ENCODE results near the gene LYPLA2.
"Not testable (repeated sequence)": the region's sequence is repeated elsewhere in the genome, so short reads cannot be mapped to it uniquely, and the experiment has no call there.

The LYPLA2 gene

DNA sequence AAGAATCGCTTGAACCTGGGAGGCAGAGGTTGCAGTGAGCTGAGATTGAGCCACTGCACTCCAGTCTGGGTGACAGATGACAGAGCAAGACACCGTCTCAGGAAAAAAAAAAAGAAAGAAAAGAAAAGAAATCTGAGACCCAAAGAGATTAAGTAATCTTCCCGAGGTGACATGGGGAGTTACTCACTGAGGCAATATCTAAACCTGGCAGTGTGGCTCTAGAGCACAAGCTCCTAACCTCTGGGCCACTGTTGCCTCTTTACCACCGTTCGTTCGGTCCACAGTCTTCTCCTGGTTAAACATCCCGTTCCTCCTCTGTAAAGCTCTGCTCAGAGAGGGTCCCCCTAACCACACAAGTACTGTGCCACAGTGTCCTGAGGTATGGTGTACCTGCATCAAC, 32.8 kb downstream of the LYPLA2 start:
- Histone ChIP-seq H3K9me3 (ENCODE audit: control insufficient read depth in 1 of 2, low read length in 2 of 2) (no peaks in the 10 kb centered on the region), H3K27ac (ENCODE audit: low read length) (no peak overlapping the region), H3K27me3 (ENCODE audit: low read depth, low read length) (no peaks in the 10 kb centered on the region), H3K4me1 (ENCODE audit: control insufficient read depth in 1 of 2, insufficient read depth in 2 of 2, low read length in 2 of 2) (peaks cover 0 to 12% of the 10 kb centered on the region in 2 donors), H3K36me3 (ENCODE audit: control insufficient read depth in 1 of 2, insufficient read depth in 2 of 2, low read length in 2 of 2) (peaks cover 0 to 3% of the 10 kb centered on the region in 2 donors), H3K4me3 (ENCODE audit: low read depth in 1 of 2, low read length in 2 of 2) (no peak overlapping the region)

DNA sequence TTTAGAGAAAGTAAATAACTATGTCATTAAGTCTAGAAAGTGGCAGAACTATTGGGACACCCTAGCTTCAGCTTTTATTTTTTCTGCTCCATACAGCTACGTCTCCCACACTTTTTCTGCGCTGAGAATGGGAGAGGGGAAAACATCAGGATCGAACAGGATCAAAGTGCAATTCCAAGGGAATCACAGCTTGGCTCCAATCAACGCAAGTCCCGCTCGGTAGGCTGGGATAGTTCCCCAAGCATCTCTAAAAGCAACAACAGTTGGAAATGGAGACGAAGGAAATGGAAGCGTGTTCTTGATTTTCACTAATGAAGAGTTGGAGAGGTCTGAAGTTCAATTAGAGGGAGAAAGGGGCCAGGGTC, 33.7 kb downstream of the LYPLA2 start:
- H3K4me3 ChIP-seq (ENCODE audit: low read depth in 1 of 2, low read length in 2 of 2) = peak overlapping the region; percentile 76 to 83
- no peaks in the 10 kb centered on the region for H3K27me3 ChIP-seq (ENCODE audit: low read depth, low read length)
- H3K27ac ChIP-seq (ENCODE audit: low read length) = peak overlapping the region; percentile 97
- no peaks in the 10 kb centered on the region for H3K9me3 ChIP-seq (ENCODE audit: control insufficient read depth in 1 of 2, low read length in 2 of 2)
- peaks cover 0 to 12% of the 10 kb centered on the region in 2 donors for H3K4me1 ChIP-seq (ENCODE audit: control insufficient read depth in 1 of 2, insufficient read depth in 2 of 2, low read length in 2 of 2)
- H3K36me3 ChIP-seq (ENCODE audit: control insufficient read depth in 1 of 2, insufficient read depth in 2 of 2, low read length in 2 of 2) = peaks cover 0 to 3% of the 10 kb centered on the region in 2 donors

DNA sequence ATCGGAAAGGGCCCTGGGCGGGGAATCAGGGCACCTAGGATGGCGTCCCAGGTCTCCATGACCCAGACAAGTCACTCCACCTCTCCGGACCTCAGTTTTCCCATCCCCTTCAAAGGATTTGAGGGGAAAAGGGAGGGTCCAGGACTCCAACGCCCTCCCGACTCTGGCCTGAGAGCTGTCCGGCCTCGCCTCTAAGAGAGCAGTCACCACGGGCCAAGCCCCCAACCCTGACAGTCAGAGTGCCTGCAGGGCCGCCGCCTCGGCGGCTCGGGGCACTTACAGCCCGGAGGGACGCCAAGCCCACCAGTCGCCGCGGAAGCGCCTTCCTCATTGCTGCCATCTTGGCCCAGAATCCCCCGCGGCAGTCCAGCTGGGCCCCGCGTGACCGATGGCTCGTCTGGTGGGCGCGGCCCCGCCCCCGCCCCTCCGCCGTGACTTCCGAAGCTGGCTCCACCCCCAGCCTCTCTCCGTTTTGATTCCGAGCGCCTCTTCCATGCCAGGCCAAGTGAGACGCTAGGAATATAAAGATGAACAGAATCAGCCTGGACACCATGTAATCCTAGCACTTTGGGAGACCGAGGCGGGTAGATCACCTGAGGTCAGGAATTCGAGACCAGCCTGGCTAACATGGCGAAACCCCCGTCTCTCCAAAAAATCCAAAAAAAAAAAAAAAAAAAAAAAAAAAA, 34.3 kb downstream of the LYPLA2 start, which contains the start of gene HMGCL:
HMGCL (minus strand) TSS at position 354 of the 686 bp plus-strand sequence; CDS start at position 340, 14 bp downstream.
- peaks cover 0 to 12% of the 10 kb centered on the region in 2 donors for H3K4me1 ChIP-seq (ENCODE audit: control insufficient read depth in 1 of 2, insufficient read depth in 2 of 2, low read length in 2 of 2)
- no peaks in the 10 kb centered on the region for H3K9me3 ChIP-seq (ENCODE audit: control insufficient read depth in 1 of 2, low read length in 2 of 2)
- peak within 1 kb of the TSS; percentile 76 to 83 for H3K4me3 ChIP-seq (ENCODE audit: low read depth in 1 of 2, low read length in 2 of 2)
- H3K36me3 ChIP-seq (ENCODE audit: control insufficient read depth in 1 of 2, insufficient read depth in 2 of 2, low read length in 2 of 2) = peaks cover 0 to 2% of the 10 kb centered on the region in 2 donors
- no peaks in the 10 kb centered on the region for H3K27me3 ChIP-seq (ENCODE audit: low read depth, low read length)
- H3K27ac ChIP-seq (ENCODE audit: low read length) = peak within 1 kb of the TSS; percentile 97

DNA sequence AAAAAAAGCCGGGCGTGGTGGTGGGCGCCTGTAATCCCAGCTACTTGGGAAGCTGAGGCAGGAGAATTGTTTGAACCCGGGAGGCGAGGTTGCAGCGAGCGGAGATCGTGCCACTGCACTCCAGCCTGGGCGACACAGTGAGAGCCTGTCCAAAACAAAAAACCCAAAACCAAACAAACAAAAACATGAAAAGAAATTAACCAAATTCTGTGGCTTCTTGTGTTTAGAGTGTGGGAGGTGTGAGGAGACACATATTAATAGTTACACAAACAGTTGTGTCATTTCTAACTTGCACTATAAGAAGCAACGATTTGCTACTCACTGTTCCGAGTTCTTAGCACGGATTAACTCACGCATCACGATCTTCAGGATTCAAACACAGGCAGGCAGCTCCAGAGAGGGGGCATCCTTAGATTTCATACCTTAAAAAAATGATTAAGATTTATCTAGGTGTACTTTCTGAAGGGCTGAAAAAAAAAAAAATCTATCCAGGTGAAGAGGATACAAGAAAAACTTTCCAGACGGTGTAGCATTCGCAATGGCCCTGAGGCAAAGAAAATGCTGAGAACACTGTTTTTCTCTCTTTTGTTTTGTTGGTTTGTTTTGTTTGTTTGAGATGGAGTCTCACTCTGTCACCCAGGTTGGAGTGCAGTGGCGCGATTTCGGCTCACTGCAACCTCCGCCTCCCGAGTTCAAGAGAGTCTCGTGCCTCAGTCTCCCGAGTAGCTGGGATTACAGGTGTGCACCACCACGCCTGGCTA, 35.0 kb downstream of the LYPLA2 start:
- H3K27ac ChIP-seq (ENCODE audit: low read length) = peak overlapping the region; percentile 97
- H3K36me3 ChIP-seq (ENCODE audit: control insufficient read depth in 1 of 2, insufficient read depth in 2 of 2, low read length in 2 of 2) = no peaks in the 10 kb centered on the region
- peak overlapping the region; percentile 76 to 83 for H3K4me3 ChIP-seq (ENCODE audit: low read depth in 1 of 2, low read length in 2 of 2)
- peaks cover 0 to 12% of the 10 kb centered on the region in 2 donors for H3K4me1 ChIP-seq (ENCODE audit: control insufficient read depth in 1 of 2, insufficient read depth in 2 of 2, low read length in 2 of 2)
- H3K27me3 ChIP-seq (ENCODE audit: low read depth, low read length) = no peaks in the 10 kb centered on the region
- H3K9me3 ChIP-seq (ENCODE audit: control insufficient read depth in 1 of 2, low read length in 2 of 2) = no peaks in the 10 kb centered on the region

- H3K9me3 ChIP-seq (ENCODE audit: control insufficient read depth in 1 of 2, low read length in 2 of 2); H3K27ac ChIP-seq (ENCODE audit: low read length); H3K36me3 ChIP-seq (ENCODE audit: control insufficient read depth in 1 of 2, insufficient read depth in 2 of 2, low read length in 2 of 2); H3K27me3 ChIP-seq (ENCODE audit: low read depth, low read length); H3K4me3 ChIP-seq (ENCODE audit: low read depth in 1 of 2, low read length in 2 of 2): not testable (repeated sequence)
- peaks cover 0 to 12% of the 10 kb centered on the region in 2 donors for H3K4me1 ChIP-seq (ENCODE audit: control insufficient read depth in 1 of 2, insufficient read depth in 2 of 2, low read length in 2 of 2)
These were observed 35.6 kb downstream of the LYPLA2 start for GRCh38 chr1:23826590-23826989.

DNA sequence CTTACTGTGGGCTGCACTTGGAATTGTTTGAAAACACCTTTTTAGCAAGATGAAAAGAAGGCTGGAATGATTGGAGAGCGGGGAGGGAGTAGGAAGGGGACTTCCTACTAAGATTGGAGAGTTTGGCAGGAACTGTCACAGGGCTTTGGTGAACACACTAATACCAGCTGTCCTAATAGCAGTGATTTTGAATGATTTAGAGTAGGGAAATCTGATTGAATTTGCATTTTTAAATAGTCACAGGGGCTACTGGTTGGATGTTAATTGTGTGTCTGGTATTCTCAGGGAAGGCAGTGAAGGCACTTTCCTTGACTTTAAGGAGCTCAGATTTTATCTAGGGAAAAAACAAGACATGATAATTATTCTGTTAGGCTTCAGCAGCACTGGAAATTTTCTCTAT, 36.8 kb downstream of the LYPLA2 start:
- Histone ChIP-seq H3K9me3 (ENCODE audit: control insufficient read depth in 1 of 2, low read length in 2 of 2) (no peaks in the 10 kb centered on the region), H3K36me3 (ENCODE audit: control insufficient read depth in 1 of 2, insufficient read depth in 2 of 2, low read length in 2 of 2) (no peaks in the 10 kb centered on the region), H3K27me3 (ENCODE audit: low read depth, low read length) (no peaks in the 10 kb centered on the region), H3K27ac (ENCODE audit: low read length) (no peak overlapping the region), H3K4me3 (ENCODE audit: low read depth in 1 of 2, low read length in 2 of 2) (no peak overlapping the region), H3K4me1 (ENCODE audit: control insufficient read depth in 1 of 2, insufficient read depth in 2 of 2, low read length in 2 of 2) (peaks cover 0 to 12% of the 10 kb centered on the region in 2 donors)

DNA sequence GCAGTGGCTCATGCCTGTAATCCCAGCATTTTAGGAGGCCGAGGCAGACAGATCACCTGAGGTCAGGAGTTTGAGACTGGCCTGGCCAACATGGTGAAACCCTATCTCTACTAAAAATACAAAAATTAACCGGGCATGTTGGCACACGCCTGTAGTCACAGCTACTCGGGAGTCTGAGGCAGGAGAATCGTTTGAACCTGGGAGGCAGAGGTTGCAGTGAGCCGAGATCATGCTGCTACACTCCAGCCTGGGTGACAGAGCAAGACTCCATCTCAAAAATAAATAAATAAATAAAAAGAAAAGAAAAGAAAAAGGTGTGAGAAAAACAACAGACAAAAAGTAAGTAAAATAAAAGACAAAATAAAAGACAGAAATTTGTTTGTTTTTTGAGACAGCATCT, 43.2 kb downstream of the LYPLA2 start:
- not testable (repeated sequence) for H3K4me1 ChIP-seq (ENCODE audit: control insufficient read depth in 1 of 2, insufficient read depth in 2 of 2, low read length in 2 of 2); H3K9me3 ChIP-seq (ENCODE audit: control insufficient read depth in 1 of 2, low read length in 2 of 2); H3K27me3 ChIP-seq (ENCODE audit: low read depth, low read length); H3K4me3 ChIP-seq (ENCODE audit: low read depth in 1 of 2, low read length in 2 of 2); H3K36me3 ChIP-seq (ENCODE audit: control insufficient read depth in 1 of 2, insufficient read depth in 2 of 2, low read length in 2 of 2); H3K27ac ChIP-seq (ENCODE audit: low read length)

- H3K4me1 ChIP-seq (ENCODE audit: control insufficient read depth in 1 of 2, insufficient read depth in 2 of 2, low read length in 2 of 2) = peaks cover 0 to 6% of the 10 kb centered on the region in 2 donors
- no peak overlapping the region for H3K27ac ChIP-seq (ENCODE audit: low read length)
- H3K4me3 ChIP-seq (ENCODE audit: low read depth in 1 of 2, low read length in 2 of 2) = no peak overlapping the region
- H3K27me3 ChIP-seq (ENCODE audit: low read depth, low read length) = no peaks in the 10 kb centered on the region
- H3K36me3 ChIP-seq (ENCODE audit: control insufficient read depth in 1 of 2, insufficient read depth in 2 of 2, low read length in 2 of 2) = no peaks in the 10 kb centered on the region
- H3K9me3 ChIP-seq (ENCODE audit: control insufficient read depth in 1 of 2, low read length in 2 of 2) = no peaks in the 10 kb centered on the region
These were observed 45.1 kb downstream of the LYPLA2 start for GRCh38 chr1:23836037-23836436.

GRCh38 chr1:23837908-23838307, 47.0 kb downstream of the LYPLA2 start:
- Histone ChIP-seq H3K4me1 (ENCODE audit: control insufficient read depth in 1 of 2, insufficient read depth in 2 of 2, low read length in 2 of 2) (peaks cover 0 to 6% of the 10 kb centered on the region in 2 donors), H3K27ac (ENCODE audit: low read length) (no peak overlapping the region), H3K36me3 (ENCODE audit: control insufficient read depth in 1 of 2, insufficient read depth in 2 of 2, low read length in 2 of 2) (no peaks in the 10 kb centered on the region), H3K9me3 (ENCODE audit: control insufficient read depth in 1 of 2, low read length in 2 of 2) (no peaks in the 10 kb centered on the region), H3K27me3 (ENCODE audit: low read depth, low read length) (no peaks in the 10 kb centered on the region), H3K4me3 (ENCODE audit: low read depth in 1 of 2, low read length in 2 of 2) (peak overlapping the region in 1 of 2 donors; percentile 61)

GRCh38 chr1:23838401-23838866, 47.5 kb downstream of the LYPLA2 start:
- no peak overlapping the region for H3K27ac ChIP-seq (ENCODE audit: low read length)
- H3K36me3 ChIP-seq (ENCODE audit: control insufficient read depth in 1 of 2, insufficient read depth in 2 of 2, low read length in 2 of 2) = no peaks in the 10 kb centered on the region
- peaks cover 0 to 6% of the 10 kb centered on the region in 2 donors for H3K4me1 ChIP-seq (ENCODE audit: control insufficient read depth in 1 of 2, insufficient read depth in 2 of 2, low read length in 2 of 2)
- no peaks in the 10 kb centered on the region for H3K27me3 ChIP-seq (ENCODE audit: low read depth, low read length)
- peak overlapping the region in 1 of 2 donors; percentile 61 for H3K4me3 ChIP-seq (ENCODE audit: low read depth in 1 of 2, low read length in 2 of 2)
- no peaks in the 10 kb centered on the region for H3K9me3 ChIP-seq (ENCODE audit: control insufficient read depth in 1 of 2, low read length in 2 of 2)

DNA sequence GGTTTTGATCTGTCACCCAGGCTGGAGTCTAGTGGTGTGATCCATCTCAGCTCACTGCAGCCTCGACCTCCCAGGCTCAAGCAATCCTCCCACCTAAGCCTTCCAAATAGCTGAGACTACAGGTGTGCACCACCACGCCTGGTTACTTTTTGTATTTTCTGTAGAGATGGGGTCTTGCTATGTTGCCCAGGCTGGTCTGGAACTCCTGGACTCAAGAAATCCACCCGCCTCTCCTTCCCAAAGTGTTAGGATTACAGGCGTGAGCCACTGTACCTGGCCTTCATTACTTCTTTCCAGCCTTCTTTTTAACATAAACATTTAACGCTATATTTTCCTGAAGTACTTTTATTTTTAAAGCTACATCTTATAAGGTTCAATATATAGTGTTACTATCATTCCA, 52.7 kb downstream of the LYPLA2 start:
- no peaks in the 10 kb centered on the region for H3K4me1 ChIP-seq (ENCODE audit: control insufficient read depth in 1 of 2, insufficient read depth in 2 of 2, low read length in 2 of 2)
- H3K4me3 ChIP-seq (ENCODE audit: low read depth in 1 of 2, low read length in 2 of 2) = no peak overlapping the region
- peaks cover 30% of the 10 kb centered on the region in 2 donors for H3K36me3 ChIP-seq (ENCODE audit: control insufficient read depth in 1 of 2, insufficient read depth in 2 of 2, low read length in 2 of 2)

More for the DNA sequence above, 52.7 kb downstream of the LYPLA2 start:
- Histone ChIP-seq H3K9me3 (ENCODE audit: control insufficient read depth in 1 of 2, low read length in 2 of 2) (peaks cover 0 to 3% of the 10 kb centered on the region in 2 donors), H3K27ac (ENCODE audit: low read length) (no peak overlapping the region), H3K27me3 (ENCODE audit: low read depth, low read length) (no peaks in the 10 kb centered on the region)
